ENCODE measurements around the gene DBH.

The DBH gene

GRCh38 chr9:133604856-133605255 lies 31.3 kb upstream of the DBH start:
- no peak for DNase-seq (ENCODE audit: low spot score)

GRCh38 chr9:133605446-133605845 lies 30.7 kb upstream of the DBH start:
- no peak for DNase-seq (ENCODE audit: low spot score)

GRCh38 chr9:133605856-133606707 lies 30.1 kb upstream of the DBH start:
- no peak for DNase-seq (ENCODE audit: low spot score)

- no peak for DNase-seq (ENCODE audit: low spot score)
Observed at GRCh38 chr9:133606708-133607025, 29.5 kb upstream of the DBH start.

- no peak for DNase-seq (ENCODE audit: low spot score)
Observed at GRCh38 chr9:133607381-133607780, 28.8 kb upstream of the DBH start.

GRCh38 chr9:133607976-133608375 lies 28.2 kb upstream of the DBH start:
- DNase-seq (ENCODE audit: low spot score) = no peak

- DNase-seq (ENCODE audit: low spot score) = no peak
Observed at GRCh38 chr9:133608382-133608781, 27.8 kb upstream of the DBH start.

GRCh38 chr9:133608889-133609288 lies 27.3 kb upstream of the DBH start:
- DNase-seq (ENCODE audit: low spot score) = no peak

GRCh38 chr9:133609311-133610098 lies 26.7 kb upstream of the DBH start, which contains the start of gene FAM163B:
TSS of gene FAM163B (minus strand) at chr9:133609389. CDS start at chr9:133580223, 29,166 bp downstream.
- peak; percentile 16 for DNase-seq (ENCODE audit: low spot score)

GRCh38 chr9:133610845-133611244 lies 25.3 kb upstream of the DBH start:
- no peak for DNase-seq (ENCODE audit: low spot score)

- DNase-seq (ENCODE audit: low spot score) = no peak
Observed at GRCh38 chr9:133612051-133612450, 24.1 kb upstream of the DBH start.

- DNase-seq (ENCODE audit: low spot score) = no peak
Observed at GRCh38 chr9:133612816-133613215, 23.3 kb upstream of the DBH start.

GRCh38 chr9:133613432-133613831 lies 22.7 kb upstream of the DBH start:
- no peak for DNase-seq (ENCODE audit: low spot score)

- no peak for DNase-seq (ENCODE audit: low spot score)
Observed at GRCh38 chr9:133614056-133614455, 22.1 kb upstream of the DBH start.

GRCh38 chr9:133614678-133615077 lies 21.5 kb upstream of the DBH start:
- DNase-seq (ENCODE audit: low spot score) = no peak

GRCh38 chr9:133615186-133615585 lies 21.0 kb upstream of the DBH start:
- DNase-seq (ENCODE audit: low spot score) = no peak

GRCh38 chr9:133615606-133616188 lies 20.5 kb upstream of the DBH start:
- DNase-seq (ENCODE audit: low spot score) = no peak

- DNase-seq (ENCODE audit: low spot score) = no peak
Observed at GRCh38 chr9:133616643-133617405, 19.3 kb upstream of the DBH start.

- peak; percentile 2 for DNase-seq (ENCODE audit: low spot score)
Observed at GRCh38 chr9:133618726-133619125, 17.4 kb upstream of the DBH start.

GRCh38 chr9:133619791-133620190 lies 16.4 kb upstream of the DBH start:
- DNase-seq (ENCODE audit: low spot score) = peak; percentile 35

- DNase-seq (ENCODE audit: low spot score) = no peak
Observed at GRCh38 chr9:133621725-133622267, 14.4 kb upstream of the DBH start.

- DNase-seq (ENCODE audit: low spot score) = no peak
Observed at GRCh38 chr9:133622555-133622954, 13.6 kb upstream of the DBH start.
